ACHN (cell line): ENCODE results near the gene KRT84.

Experiments
- DNase-seq: peaks from one replicate; pipeline ENCODE4 v3.0.0-alpha.2; 2015
- in situ Hi-C: cut with HindIII; loops from 2 replicates; pipeline ENCODE4 v1.10.0; 2017; ENCODE audit warnings: low sequenced_read_pairs, low pct_ligation_motif_present, low pct_unique_long_range_greater_than_20kb

KRT84 gene

GRCh38 chr12:52392465-52393007 is 7.1 kb upstream of the KRT84 start:
- in situ Hi-C loops: no loop called here

GRCh38 chr12:52391618-52392002 is 6.2 kb upstream of the KRT84 start:
- DNase-seq: peak; percentile 27
- in situ Hi-C loops: no loop called here

More at GRCh38 chr12:52392465-52393007, 7.1 kb upstream of the KRT84 start:
- DNase-seq: no peak

GRCh38 chr12:52390739-52391617 is 5.5 kb upstream of the KRT84 start:
- DNase-seq: peak; percentile 47
- in situ Hi-C loops: no loop called here

- no peak for DNase-seq
- in situ Hi-C loops: no loop called here
These were observed 4.1 kb upstream of the KRT84 start for GRCh38 chr12:52389313-52390207.

- in situ Hi-C loops: no loop called here
- no peak for DNase-seq
These were observed 2.4 kb upstream of the KRT84 start for GRCh38 chr12:52387859-52388258.

GRCh38 chr12:52383331-52383730 is 2.1 kb downstream of the KRT84 start:
- in situ Hi-C loops: no loop called here
- DNase-seq: no peak

GRCh38 chr12:52382854-52383253 is 2.6 kb downstream of the KRT84 start:
- in situ Hi-C loops: no loop called here
- no peak for DNase-seq

- no peak for DNase-seq
- in situ Hi-C loops: no loop called here
These were observed 4.2 kb downstream of the KRT84 start for GRCh38 chr12:52381206-52381605.

- in situ Hi-C loops: no loop called here
- DNase-seq: peak; percentile 51
These were observed 5.2 kb downstream of the KRT84 start for GRCh38 chr12:52380271-52380694.

GRCh38 chr12:52379536-52379935 is 5.9 kb downstream of the KRT84 start:
- in situ Hi-C loops: no loop called here
- no peak for DNase-seq

- in situ Hi-C loops: no loop called here
- no peak for DNase-seq
These were observed 7.4 kb downstream of the KRT84 start for GRCh38 chr12:52378091-52378490.

- in situ Hi-C loops: no loop called here
These were observed 8.2 kb downstream of the KRT84 start for GRCh38 chr12:52377266-52377665.

GRCh38 chr12:52372216-52373154 is 13.0 kb downstream of the KRT84 start:
- in situ Hi-C loops: loop anchor here (25.0 kb wide), 1 partner anchor 615 kb away; no protein-coding TSS in a partner anchor
- peak; percentile 83 for DNase-seq

More at GRCh38 chr12:52377266-52377665, 8.2 kb downstream of the KRT84 start:
- no peak for DNase-seq

- DNase-seq: no peak
- in situ Hi-C loops: loop anchor here (25.0 kb wide), 1 partner anchor 616 kb away; no protein-coding TSS in a partner anchor
These were observed 13.7 kb downstream of the KRT84 start for GRCh38 chr12:52371716-52372115.

- DNase-seq: peak; percentile 28
These were observed 14.4 kb downstream of the KRT84 start for GRCh38 chr12:52370926-52371608.

GRCh38 chr12:52369809-52370208 is 15.6 kb downstream of the KRT84 start:
- in situ Hi-C loops: loop anchor here (25.0 kb wide), 1 partner anchor 617 kb away; no protein-coding TSS in a partner anchor

More at GRCh38 chr12:52370926-52371608, 14.4 kb downstream of the KRT84 start:
- in situ Hi-C loops: loop anchor here (25.0 kb wide), 1 partner anchor 616 kb away; no protein-coding TSS in a partner anchor

GRCh38 chr12:52369211-52369610 is 16.2 kb downstream of the KRT84 start:
- in situ Hi-C loops: loop anchor here (25.0 kb wide), 1 partner anchor 618 kb away; no protein-coding TSS in a partner anchor
- DNase-seq: no peak

More at GRCh38 chr12:52369809-52370208, 15.6 kb downstream of the KRT84 start:
- DNase-seq: no peak
